ENCODE results near the gene EMC6. TPM values are rescaled to one million over a fixed set of nuclear protein-coding genes. Genes with fewer than 3 reads are reported as not detected.
A peak's percentile ranks its signal among the peaks of the same experiment; 100 is the strongest.

EMC6 gene
- total and polyA plus RNA-seq, 2 experiments from 2014 or later, result 42.7 to 130 TPM

DNA sequence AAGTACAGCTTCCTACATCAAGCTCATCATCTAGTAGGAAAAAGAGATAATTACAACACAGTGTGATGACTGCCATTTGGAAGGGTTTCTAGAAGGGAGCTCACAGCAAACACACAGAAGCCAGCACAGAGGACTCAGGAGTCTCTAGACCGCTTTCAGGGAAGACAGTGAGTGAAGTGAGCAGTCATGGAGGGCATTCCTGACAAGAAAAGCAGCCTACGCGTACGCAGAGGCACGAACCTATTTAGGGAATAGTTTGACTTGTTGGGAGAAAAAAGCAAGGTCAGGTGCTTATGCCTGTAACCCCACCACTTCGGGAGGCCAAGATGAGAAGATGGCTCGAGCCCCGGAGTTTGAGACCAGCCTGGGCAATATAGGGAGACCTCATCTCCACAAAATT lies 46.7 kb downstream of the EMC6 start:
- Histone ChIP-seq H3K4me1 (ENCODE audit: insufficient read depth) (no peaks in the 10 kb centered on the region), H3K4me3 (no peak overlapping the region), H3K9me3 (ENCODE audit: low read depth) (no peaks in the 10 kb centered on the region), H2AFZ (no peak overlapping the region), H3K9me2 (replicated peaks; ENCODE audit: insufficient read depth) (no peaks in the 10 kb centered on the region), H3K79me2 (no peaks in the 10 kb centered on the region), H3K4me2 (no peak overlapping the region), H3K36me3 (replicated peaks; ENCODE audit: insufficient read depth, low read depth) (no peaks in the 10 kb centered on the region), H3K27me3 (no peaks in the 10 kb centered on the region), H4K20me1 (ENCODE audit: insufficient read depth, poor library complexity, severe bottlenecking) (no peaks in the 10 kb centered on the region), H3K27ac (no peak overlapping the region)
- TF ChIP-seq, protein P1, sequence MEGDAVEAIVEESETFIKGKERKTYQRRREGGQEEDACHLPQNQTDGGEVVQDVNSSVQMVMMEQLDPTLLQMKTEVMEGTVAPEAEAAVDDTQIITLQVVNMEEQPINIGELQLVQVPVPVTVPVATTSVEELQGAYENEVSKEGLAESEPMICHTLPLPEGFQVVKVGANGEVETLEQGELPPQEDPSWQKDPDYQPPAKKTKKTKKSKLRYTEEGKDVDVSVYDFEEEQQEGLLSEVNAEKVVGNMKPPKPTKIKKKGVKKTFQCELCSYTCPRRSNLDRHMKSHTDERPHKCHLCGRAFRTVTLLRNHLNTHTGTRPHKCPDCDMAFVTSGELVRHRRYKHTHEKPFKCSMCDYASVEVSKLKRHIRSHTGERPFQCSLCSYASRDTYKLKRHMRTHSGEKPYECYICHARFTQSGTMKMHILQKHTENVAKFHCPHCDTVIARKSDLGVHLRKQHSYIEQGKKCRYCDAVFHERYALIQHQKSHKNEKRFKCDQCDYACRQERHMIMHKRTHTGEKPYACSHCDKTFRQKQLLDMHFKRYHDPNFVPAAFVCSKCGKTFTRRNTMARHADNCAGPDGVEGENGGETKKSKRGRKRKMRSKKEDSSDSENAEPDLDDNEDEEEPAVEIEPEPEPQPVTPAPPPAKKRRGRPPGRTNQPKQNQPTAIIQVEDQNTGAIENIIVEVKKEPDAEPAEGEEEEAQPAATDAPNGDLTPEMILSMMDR (IDR thresholded peaks at IDR 0.05; ENCODE audit: poor library complexity), result no peak
- TF ChIP-seq EZH2 (IDR thresholded peaks at IDR 0.05; ENCODE audit: borderline replicate concordance), result no peak
- no peak for TF ChIP-seq EZH2phosphoT487 (IDR thresholded peaks at IDR 0.05; ENCODE audit: low read depth, severe bottlenecking, unreplicated experiment)
- WGBS (ENCODE audit: low lambda C conversion rate, missing lambda C conversion rate), result 93% methylated on average over 8 of the region's 8 CpGs
- DNase-seq (ENCODE audit: low spot score), result no peak

DNA sequence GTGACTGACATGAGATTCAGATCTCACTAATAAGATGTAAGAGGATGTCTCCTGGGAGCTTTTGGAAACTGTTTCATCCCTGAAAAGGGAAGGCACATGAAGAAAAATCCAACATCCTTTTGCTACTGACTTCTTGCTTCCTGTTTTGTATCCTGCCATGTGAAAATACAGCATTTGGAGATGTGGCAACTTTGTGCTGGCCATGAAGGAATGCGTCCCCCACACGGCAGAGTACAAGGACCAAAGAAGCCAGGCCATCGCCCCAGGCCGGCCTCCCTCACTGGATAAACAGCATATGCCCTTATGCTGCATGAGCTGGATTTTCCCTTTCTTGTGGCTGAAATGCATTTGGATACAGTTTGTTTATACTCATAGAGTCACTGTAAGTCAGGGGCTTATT lies 49.6 kb downstream of the EMC6 start:
- no peaks in the 10 kb centered on the region for H4K20me1 ChIP-seq (ENCODE audit: insufficient read depth, poor library complexity, severe bottlenecking)
- no peaks in the 10 kb centered on the region for H3K36me3 ChIP-seq (replicated peaks; ENCODE audit: insufficient read depth, low read depth)
- H2AFZ ChIP-seq, result no peak overlapping the region
- H3K4me3 ChIP-seq, result no peak overlapping the region
- no peaks in the 10 kb centered on the region for H3K9me3 ChIP-seq (ENCODE audit: low read depth)
- no peak overlapping the region for H3K4me2 ChIP-seq
- no peak overlapping the region for H3K27ac ChIP-seq
- 90% methylated on average over 4 of the region's 4 CpGs for WGBS (ENCODE audit: low lambda C conversion rate, missing lambda C conversion rate)
- H3K27me3 ChIP-seq, result no peaks in the 10 kb centered on the region
- peaks cover 17% of the 10 kb centered on the region for H3K79me2 ChIP-seq
- peaks cover 11% of the 10 kb centered on the region for H3K4me1 ChIP-seq (ENCODE audit: insufficient read depth)
- TF ChIP-seq, protein P1 (IDR thresholded peaks at IDR 0.05; ENCODE audit: poor library complexity), result no peak
- TF ChIP-seq EZH2 (IDR thresholded peaks at IDR 0.05; ENCODE audit: borderline replicate concordance), result no peak
- no peak for TF ChIP-seq EZH2phosphoT487 (IDR thresholded peaks at IDR 0.05; ENCODE audit: low read depth, severe bottlenecking, unreplicated experiment)
- no peaks in the 10 kb centered on the region for H3K9me2 ChIP-seq (replicated peaks; ENCODE audit: insufficient read depth)
- DNase-seq (ENCODE audit: low spot score), result no peak

DNA sequence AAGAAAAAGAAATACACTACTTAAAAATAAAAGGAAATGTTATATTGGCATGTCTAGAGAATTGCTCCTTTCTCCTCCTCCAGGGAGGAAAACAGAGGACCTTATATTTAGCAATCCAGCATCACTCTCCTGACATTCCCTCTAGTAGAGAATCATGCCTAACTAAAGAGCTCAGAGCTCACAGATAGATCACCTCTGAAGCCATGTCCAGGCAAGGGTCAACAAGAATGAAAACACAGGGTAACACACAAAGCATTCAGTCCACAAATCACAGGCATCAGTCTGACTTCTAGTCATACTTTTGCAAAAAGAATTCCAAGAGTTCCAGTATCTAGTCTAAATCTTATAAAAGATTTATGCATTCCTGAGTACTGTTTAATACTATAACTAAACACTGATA lies 50.7 kb downstream of the EMC6 start:
- Histone ChIP-seq H3K36me3 (replicated peaks; ENCODE audit: insufficient read depth, low read depth) (no peaks in the 10 kb centered on the region), H3K9me2 (replicated peaks; ENCODE audit: insufficient read depth) (no peaks in the 10 kb centered on the region), H4K20me1 (ENCODE audit: insufficient read depth, poor library complexity, severe bottlenecking) (no peaks in the 10 kb centered on the region), H3K4me3 (no peak overlapping the region), H3K79me2 (peaks cover 21% of the 10 kb centered on the region), H3K27ac (peak overlapping the region; percentile 77), H3K27me3 (no peaks in the 10 kb centered on the region), H3K9me3 (ENCODE audit: low read depth) (no peaks in the 10 kb centered on the region), H2AFZ (no peak overlapping the region), H3K4me1 (ENCODE audit: insufficient read depth) (peaks cover 11% of the 10 kb centered on the region), H3K4me2 (peak overlapping the region; percentile 4)
- no peak for DNase-seq (ENCODE audit: low spot score)
- TF ChIP-seq EZH2phosphoT487 (IDR thresholded peaks at IDR 0.05; ENCODE audit: low read depth, severe bottlenecking, unreplicated experiment) (no peak), EZH2 (IDR thresholded peaks at IDR 0.05; ENCODE audit: borderline replicate concordance) (no peak)
- TF ChIP-seq, protein P1 (IDR thresholded peaks at IDR 0.05; ENCODE audit: poor library complexity), result no peak

Other genes starting within 250 kb of the EMC6 start
- not detected in 2 replicates for gene OR1E2, start 235.0 kb upstream of the EMC6 start, total RNA-seq
- not detected in 2 replicates for gene OR1E2, start 235.0 kb upstream of the EMC6 start, polyA plus RNA-seq
- gene SPATA22, start 197.0 kb upstream of the EMC6 start, total RNA-seq, result not detected in 2 replicates
- gene SPATA22, start 197.0 kb upstream of the EMC6 start, polyA plus RNA-seq, result not detected in 2 replicates
- 0.27 and 1.2 TPM in 2 replicates for gene ASPA, start 192.8 kb upstream of the EMC6 start, total RNA-seq
- 0.08 and 0.66 TPM in 2 replicates for gene ASPA, start 192.8 kb upstream of the EMC6 start, polyA plus RNA-seq
- 2.6 and 8.1 TPM in 2 replicates for gene TRPV3, start 111.0 kb upstream of the EMC6 start, total RNA-seq
- 1.4 and 2.5 TPM in 2 replicates for gene TRPV3, start 111.0 kb upstream of the EMC6 start, polyA plus RNA-seq
- gene TRPV1, start 59.4 kb upstream of the EMC6 start, total RNA-seq, result 3.7 and 6.2 TPM in 2 replicates
- 4.8 and 6.2 TPM in 2 replicates for gene TRPV1, start 59.4 kb upstream of the EMC6 start, polyA plus RNA-seq
- gene SHPK, start 32.6 kb upstream of the EMC6 start, total RNA-seq, result 14.1 and 14.9 TPM in 2 replicates
- 9.1 and 11.2 TPM in 2 replicates for gene SHPK, start 32.6 kb upstream of the EMC6 start, polyA plus RNA-seq
- 28.1 and 28.7 TPM in 2 replicates for gene CTNS, start 32.1 kb upstream of the EMC6 start, total RNA-seq
- 23.7 and 26.0 TPM in 2 replicates for gene CTNS, start 32.1 kb upstream of the EMC6 start, polyA plus RNA-seq
- 208 and 218 TPM in 2 replicates for gene TAX1BP3, start 234 bp upstream of the EMC6 start, total RNA-seq
- gene TAX1BP3, start 234 bp upstream of the EMC6 start, polyA plus RNA-seq, result 357 and 387 TPM in 2 replicates
- 0.36 TPM in 1 of 2 replicates, not detected in the other for gene P2RX5, start 27.3 kb downstream of the EMC6 start, total RNA-seq
- 0.32 TPM in 1 of 2 replicates, not detected in the other for gene P2RX5, start 27.3 kb downstream of the EMC6 start, polyA plus RNA-seq
- gene HASPIN, start 55.1 kb downstream of the EMC6 start, total RNA-seq, result 1.3 and 1.5 TPM in 2 replicates
- 0.54 and 1.1 TPM in 2 replicates for gene HASPIN, start 55.1 kb downstream of the EMC6 start, polyA plus RNA-seq
- gene ITGAE, start 132.4 kb downstream of the EMC6 start, total RNA-seq, result 28.1 and 46.7 TPM in 2 replicates
- 53.0 and 77.0 TPM in 2 replicates for gene ITGAE, start 132.4 kb downstream of the EMC6 start, polyA plus RNA-seq
- gene NCBP3, start 177.4 kb downstream of the EMC6 start, total RNA-seq, result 20.8 and 31.8 TPM in 2 replicates
- gene NCBP3, start 177.4 kb downstream of the EMC6 start, polyA plus RNA-seq, result 20.6 and 28.9 TPM in 2 replicates
- 2.6 and 5.1 TPM in 2 replicates for gene CAMKK1, start 224.2 kb downstream of the EMC6 start, total RNA-seq
- gene CAMKK1, start 224.2 kb downstream of the EMC6 start, polyA plus RNA-seq, result 4.4 and 5.7 TPM in 2 replicates
- 0.20 and 0.50 TPM in 2 replicates for gene P2RX1, start 247.7 kb downstream of the EMC6 start, total RNA-seq
- gene P2RX1, start 247.7 kb downstream of the EMC6 start, polyA plus RNA-seq, result 1.8 and 2.3 TPM in 2 replicates

Data from hepatocyte (in vitro differentiated cells).